Measurements from ENCODE around the gene SYNJ1. TPM values are rescaled to one million over a fixed set of nuclear protein-coding genes. Genes with fewer than 3 reads are reported as not detected.
A peak's percentile ranks its signal among the peaks of the same experiment; 100 is the strongest.

SYNJ1 gene
- total and polyA plus RNA-seq, 9 of the 15 experiments (the other 6 are each of a cell fraction or from before 2014, with no cell fraction given): 2.4 to 10.6 (median 5.6) TPM

DNA sequence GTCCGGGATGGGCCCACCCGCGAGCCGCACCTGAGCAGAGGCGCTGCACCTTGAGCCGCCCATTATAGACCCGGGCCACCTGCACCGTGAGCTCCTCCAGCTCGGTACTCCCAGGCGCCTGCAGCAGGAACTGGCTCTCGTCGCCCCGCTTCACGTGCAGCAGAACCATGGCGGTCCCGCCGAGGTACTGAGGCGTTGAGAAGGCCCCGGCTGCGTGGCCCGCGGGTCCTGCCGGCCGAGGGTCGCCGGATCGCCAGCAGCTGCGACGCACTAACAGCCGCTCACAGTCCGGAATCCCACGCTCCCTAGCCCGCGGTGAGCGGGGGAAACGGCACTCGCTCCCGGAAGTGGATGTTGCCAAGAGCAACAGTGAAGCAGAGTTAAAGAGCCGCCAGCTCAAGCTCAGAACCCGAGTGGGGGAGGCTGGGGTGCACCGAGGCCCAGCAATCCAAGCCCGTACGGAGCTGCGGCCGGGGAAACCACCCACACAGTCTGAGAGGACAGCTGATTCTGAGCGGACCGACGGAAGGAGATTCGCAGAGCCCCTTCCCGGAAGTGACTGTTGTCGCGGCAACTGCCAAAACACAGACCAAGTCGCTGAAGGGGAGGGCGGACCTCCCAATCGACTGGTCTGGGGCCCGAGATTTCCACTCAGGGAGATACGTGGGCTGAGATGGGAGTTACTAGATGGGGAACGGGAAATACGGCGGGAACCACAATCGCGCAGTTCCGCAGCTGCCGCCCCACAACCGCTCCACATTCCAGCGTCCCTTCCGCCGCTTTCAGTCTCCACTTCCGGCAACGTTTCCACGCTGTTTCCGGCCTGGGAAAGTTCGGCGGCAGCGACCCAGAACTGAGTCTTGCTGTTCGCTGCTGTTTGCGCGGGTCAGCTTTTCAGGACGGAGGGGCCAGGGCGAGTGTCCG is 115.5 kb downstream of the SYNJ1 start, which contains the start of gene CFAP298 (continued):
- TF ChIP-seq ZNF609 (CRISPR knock-in tag; IDR thresholded peaks at IDR 0.05; ENCODE audit: borderline replicate concordance): no peak
- TF ChIP-seq SP2 (IDR thresholded peaks at IDR 0.05; ENCODE audit: extremely low read depth, low read depth, low read length, poor library complexity, severe bottlenecking): peak; percentile 16
- no peak for TF ChIP-seq PURB (CRISPR knock-in tag; IDR thresholded peaks at IDR 0.05; ENCODE audit: low read depth)
- no peak for TF ChIP-seq YBX1 (IDR thresholded peaks at IDR 0.05)
- TF ChIP-seq DDX20 (tag; IDR thresholded peaks at IDR 0.05; ENCODE audit: low read depth): no peak
- TF ChIP-seq CBX1 (IDR thresholded peaks at IDR 0.05; ENCODE audit: low read depth): no peak
- TF ChIP-seq TCFL5 (CRISPR knock-in tag; conservative IDR thresholded peaks at IDR 0.05): no peak
- TF ChIP-seq FOXK1 (CRISPR knock-in tag; IDR thresholded peaks at IDR 0.05; ENCODE audit: borderline replicate concordance): peak; percentile 90
- TF ChIP-seq KDM4B (IDR thresholded peaks at IDR 0.05; ENCODE audit: borderline replicate concordance in 2 of 2, low read depth in 1 of 2): peak in 1 of 2 experiments; percentile 84; a peak in 2 of 4 replicates
- no peak for TF ChIP-seq ZNF3 (CRISPR knock-in tag; IDR thresholded peaks at IDR 0.05)
- TF ChIP-seq BCLAF1 (IDR thresholded peaks at IDR 0.05; ENCODE audit: borderline replicate concordance in 1 of 2, control insufficient read depth in 1 of 2, low read depth in 2 of 2, low read length in 1 of 2): peak in 1 of 2 experiments; percentile 97; a peak in 2 of 4 replicates
- TF ChIP-seq PPARD (CRISPR knock-in tag; IDR thresholded peaks at IDR 0.05): no peak
- no peak for TF ChIP-seq RBM25 (IDR thresholded peaks at IDR 0.05; ENCODE audit: low read depth, low read length, severe bottlenecking)
- no peak for TF ChIP-seq BDP1 (IDR thresholded peaks at IDR 0.05; ENCODE audit: insufficient read depth, insufficient read length)
- TF ChIP-seq ZNF77 (CRISPR knock-in tag; IDR thresholded peaks at IDR 0.05): no peak
- no peak for TF ChIP-seq WHSC1 (IDR thresholded peaks at IDR 0.05; ENCODE audit: low read length)
- peak; percentile 59 for TF ChIP-seq RB1 (IDR thresholded peaks at IDR 0.05; ENCODE audit: low read depth)
- TF ChIP-seq ARNT (IDR thresholded peaks at IDR 0.05): peak; percentile 71 to 80; a peak in 3 of 4 replicates
- peak; percentile 32 for TF ChIP-seq EP300 (IDR thresholded peaks at IDR 0.05; ENCODE audit: low read length)
- no peak for TF ChIP-seq ZNF324 (CRISPR knock-in tag; IDR thresholded peaks at IDR 0.05)

Data from K562 (cell line).